GM18867 (cell line): ENCODE data around the gene SYCN.
"Not testable (repeated sequence)": the region's sequence is repeated elsewhere in the genome, so short reads cannot be mapped to it uniquely, and the experiment has no call there.

Experiments used
- ATAC-seq: cut with Tn5 transposase; IDR thresholded peaks from one replicate; pipeline ENCODE4 v1.9.1; 2021; ENCODE audit warnings: mild to moderate bottlenecking, moderate library complexity; ENCODE audit not compliant: unreplicated experiment

The SYCN gene

GRCh38 chr19:39203372-39204341 is at the start of gene SYCN:
SYCN (minus strand) TSS chr19:39204263; CDS start chr19:39204254, 9 bp downstream.
- ATAC-seq, result no peak

- no peak for ATAC-seq
Measured at GRCh38 chr19:39253374-39254149, 49.5 kb upstream of the SYCN start.

GRCh38 chr19:39252458-39252857 is 48.4 kb upstream of the SYCN start:
- no peak for ATAC-seq

- ATAC-seq, result no peak
Measured at GRCh38 chr19:39251846-39252245, 47.8 kb upstream of the SYCN start.

- ATAC-seq, result no peak
Measured at GRCh38 chr19:39251081-39251480, 47.0 kb upstream of the SYCN start.

GRCh38 chr19:39248806-39249205 is 44.7 kb upstream of the SYCN start, which contains the start of gene IFNL4:
IFNL4 (minus strand) TSS chr19:39248856.
- no peak for ATAC-seq

GRCh38 chr19:39247701-39248664 is 43.9 kb upstream of the SYCN start:
- ATAC-seq, result no peak

GRCh38 chr19:39246951-39247669 is 43.0 kb upstream of the SYCN start:
- ATAC-seq, result no peak

GRCh38 chr19:39245166-39245565 is 41.1 kb upstream of the SYCN start:
- ATAC-seq, result not testable (repeated sequence)

- ATAC-seq, result not testable (repeated sequence)
Measured at GRCh38 chr19:39244410-39245100, 40.5 kb upstream of the SYCN start, which contains the start of gene IFNL3. IFNL3 (minus strand) TSS chr19:39245006; CDS start chr19:39244967, 39 bp downstream.

- not testable (repeated sequence) for ATAC-seq
Measured at GRCh38 chr19:39243741-39244140, 39.7 kb upstream of the SYCN start.

GRCh38 chr19:39240421-39240820 is 36.4 kb upstream of the SYCN start:
- no peak for ATAC-seq

- no peak for ATAC-seq
Measured at GRCh38 chr19:39238944-39239343, 34.9 kb upstream of the SYCN start.

- no peak for ATAC-seq
Measured at GRCh38 chr19:39238209-39238608, 34.1 kb upstream of the SYCN start.

GRCh38 chr19:39237200-39238184 is 33.4 kb upstream of the SYCN start:
- no peak for ATAC-seq

- ATAC-seq, result no peak
Measured at GRCh38 chr19:39236527-39236926, 32.5 kb upstream of the SYCN start.

GRCh38 chr19:39232708-39233107 is 28.6 kb upstream of the SYCN start:
- no peak for ATAC-seq
